DMS153 treated with DMSO at 0.1 percent for 48 hours (cell line): Measurements from ENCODE around the gene RABGGTA.
"Not testable (repeated sequence)": the region's sequence is repeated elsewhere in the genome, so short reads cannot be mapped to it uniquely, and the experiment has no call there.

Source experiments
- DNase-seq: peaks from one replicate; lab custom pipeline; 2025; ENCODE audit not compliant: unreplicated experiment; lab: John Stamatoyannopoulos, UW

Gene RABGGTA

GRCh38 chr14:24243336-24243836, 28.0 kb downstream of the RABGGTA start:
- DNase-seq = no peak

GRCh38 chr14:24241829-24242443, 29.5 kb downstream of the RABGGTA start:
- peak; percentile 95 for DNase-seq

- DNase-seq = no peak
Measured at GRCh38 chr14:24240110-24240918, 31.1 kb downstream of the RABGGTA start.

- no peak for DNase-seq
Measured at GRCh38 chr14:24238527-24239037, 32.8 kb downstream of the RABGGTA start.

GRCh38 chr14:24238123-24238522, 33.3 kb downstream of the RABGGTA start:
- DNase-seq = no peak

GRCh38 chr14:24237463-24237955, 33.9 kb downstream of the RABGGTA start:
- no peak for DNase-seq

GRCh38 chr14:24236689-24237462, 34.5 kb downstream of the RABGGTA start:
- DNase-seq = no peak

- no peak for DNase-seq
Measured at GRCh38 chr14:24235804-24236688, 35.4 kb downstream of the RABGGTA start.

- DNase-seq = no peak
Measured at GRCh38 chr14:24234095-24235005, 37.0 kb downstream of the RABGGTA start.

- no peak for DNase-seq
Measured at GRCh38 chr14:24233538-24233866, 37.9 kb downstream of the RABGGTA start.

- peak; percentile 76 for DNase-seq
Measured at GRCh38 chr14:24232645-24233537, 38.5 kb downstream of the RABGGTA start, which contains the start of gene GMPR2. Gene GMPR2 (plus strand): TSS chr14:24232929. CDS start chr14:24233254, 325 bp downstream.

- DNase-seq = peak; percentile 76
Measured at GRCh38 chr14:24232121-24232644, 39.2 kb downstream of the RABGGTA start, which contains the start of gene NEDD8. Gene NEDD8 (minus strand): TSS chr14:24232367. CDS start chr14:24232267, 100 bp downstream.

- DNase-seq = no peak
Measured at GRCh38 chr14:24231263-24232120, 39.9 kb downstream of the RABGGTA start.

- no peak for DNase-seq
Measured at GRCh38 chr14:24228902-24229301, 42.5 kb downstream of the RABGGTA start.

- no peak for DNase-seq
Measured at GRCh38 chr14:24226473-24226872, 44.9 kb downstream of the RABGGTA start.

- no peak for DNase-seq
Measured at GRCh38 chr14:24224618-24225071, 46.8 kb downstream of the RABGGTA start.

GRCh38 chr14:24222987-24223386, 48.4 kb downstream of the RABGGTA start:
- not testable (repeated sequence) for DNase-seq
